Lung (tissue), 12 donors: ENCODE measurements around the gene SLC13A2. TPM values are rescaled to one million over a fixed set of nuclear protein-coding genes. Genes with fewer than 3 reads are reported as not detected.

Source experiments
- ATAC-seq: fragments of 200-7000 bp; cut with Tn5 transposase; one replicate; pipeline ENCODE4 v1.9.1; 2020; ENCODE audit warnings: moderate number of reproducible peaks; ENCODE audit not compliant: insufficient read depth, low FRiP score
- DNase-seq, 3 donors: peaks; one replicate each; pipeline ENCODE4 v3.0.0-alpha.2; 2013 to 2017
- H3K27ac ChIP-seq, 2 donors: one replicate each; pipeline ENCODE4 v1.5.1; 2013; ENCODE audit warnings: mild to moderate bottlenecking in 2 of 2, moderate library complexity in 2 of 2, control low read depth in 1 of 2, inconsistent platforms in 1 of 2, low read depth in 1 of 2, low read length in 1 of 2
- H3K27me3 ChIP-seq, 3 donors: one replicate each; pipeline ENCODE4 v1.5.1; 2013; ENCODE audit warnings: low read length in 2 of 3; ENCODE audit not compliant: control insufficient read depth in 3 of 3, insufficient read depth in 3 of 3
- H3K36me3 ChIP-seq, 4 donors: one replicate each; pipeline ENCODE4 v1.5.1; 2013; ENCODE audit warnings: low read length in 4 of 4, mild to moderate bottlenecking in 1 of 4, moderate library complexity in 1 of 4; ENCODE audit not compliant: control insufficient read depth in 4 of 4, insufficient read depth in 4 of 4
- H3K4me1 ChIP-seq, 5 donors: one replicate each; pipeline ENCODE4 v1.5.1; 2013; ENCODE audit warnings: low read length in 5 of 5, mild to moderate bottlenecking in 2 of 5, moderate library complexity in 1 of 5; ENCODE audit not compliant: control insufficient read depth in 5 of 5, insufficient read depth in 5 of 5
- H3K4me3 ChIP-seq: one replicate; pipeline ENCODE4 v1.5.1; 2013; ENCODE audit warnings: mild to moderate bottlenecking, control low read depth, moderate library complexity
- H3K9ac ChIP-seq, 2 donors: one replicate each; pipeline ENCODE4 v1.5.1; 2013; ENCODE audit warnings: low read length in 2 of 2, control low read depth in 1 of 2; ENCODE audit not compliant: insufficient read depth in 1 of 2
- H3K9me3 ChIP-seq, 4 donors: one replicate each; pipeline ENCODE4 v1.5.1; 2013; ENCODE audit warnings: low read length in 3 of 4, mild to moderate bottlenecking in 1 of 4, moderate library complexity in 1 of 4; ENCODE audit not compliant: control insufficient read depth in 4 of 4, insufficient read depth in 3 of 4
- CTCF ChIP-seq: IDR thresholded peaks from 2 replicates; pipeline ENCODE4 v1.5.1; 2012; ENCODE audit warnings: mild to moderate bottlenecking; ENCODE audit errors: control extremely low read depth, extremely low read depth
- WGBS, 2 donors: extraction: QIAGEN DNeasy Blood & Tissue Kit; methylation state at CpG; one replicate each; pipeline ENCODE4 v1.1.7; 2013; 5-methylcytosine and 5-hydroxymethylcytosine counted together
- polyA plus RNA-seq, 2 donors: library from polyadenylated mRNA; stranded (reverse); fragments of 200-250 nt; gene quantifications; one replicate each; pipeline ENCODE4 v1.2.1, GENCODE V29; 2013
- total RNA-seq, 2 donors: library from RNA; depleted of rRNA in 1 of 2; stranded (reverse); fragments of >200 nt in 1 of 2; gene quantifications; one replicate each; pipeline ENCODE4 v1.2.1, GENCODE V29; 2014 to 2021
- donor health status: control.
- donor health status: control.
- donor health status: Bipolar disorder and iron deficiency.
- donor health status: healthy.
- donor health status: DM: yes; HTN: yes; CAD: no.

The SLC13A2 gene
- total and polyA plus RNA-seq, 4 donors: 0.02 to 0.15 (median 0.06) TPM; not detected in 1

- DNase-seq: no peak
- 90 to 91% methylated on average over 8 of the region's 8 CpGs for WGBS, 2 donors
- TF ChIP-seq CTCF: no peak
- Histone ChIP-seq H3K27ac (no peak overlapping the region), H3K4me1 (peaks cover 0 to 9% (median 0%) of the 10 kb centered on the region in 5 donors), H3K9ac (no peak overlapping the region), H3K4me3 (no peak overlapping the region), H3K27me3 (no peaks in the 10 kb centered on the region), H3K36me3 (no peaks in the 10 kb centered on the region), H3K9me3 (no peaks in the 10 kb centered on the region)
- no peak for ATAC-seq
These were observed 22.2 kb downstream of the SLC13A2 start for GRCh38 chr17:28495635-28496034.

- no peak for ATAC-seq
- no peak overlapping the region for H3K27ac ChIP-seq
- H3K4me1 ChIP-seq: peaks cover 0 to 9% (median 0%) of the 10 kb centered on the region in 5 donors
- H3K4me3 ChIP-seq: no peak overlapping the region
- H3K27me3 ChIP-seq: no peaks in the 10 kb centered on the region
- peak; percentile 54 to 71 (median 69) for DNase-seq
- TF ChIP-seq CTCF: no peak
- H3K9me3 ChIP-seq: no peaks in the 10 kb centered on the region
- 42 to 67% methylated on average over 9 of the region's 9 CpGs for WGBS, 2 donors
- H3K36me3 ChIP-seq: no peaks in the 10 kb centered on the region
- no peak overlapping the region for H3K9ac ChIP-seq
These were observed 24.5 kb downstream of the SLC13A2 start for GRCh38 chr17:28497931-28498330.

GRCh38 chr17:28498652-28499363, 25.4 kb downstream of the SLC13A2 start:
- Histone ChIP-seq H3K27ac (no peak overlapping the region), H3K4me1 (peaks cover 0 to 9% (median 0%) of the 10 kb centered on the region in 5 donors), H3K36me3 (no peaks in the 10 kb centered on the region), H3K4me3 (no peak overlapping the region), H3K27me3 (no peaks in the 10 kb centered on the region), H3K9ac (no peak overlapping the region), H3K9me3 (no peaks in the 10 kb centered on the region)
- TF ChIP-seq CTCF: no peak
- DNase-seq (no peak), ATAC-seq (no peak)
- 70 to 77% methylated on average over 12 of the region's 12 CpGs for WGBS, 2 donors

- TF ChIP-seq CTCF: no peak
- WGBS, 2 donors: 88 to 95% methylated on average over 9 of the region's 9 CpGs
- ATAC-seq (no peak), DNase-seq (no peak)
- no peak overlapping the region for H3K27ac ChIP-seq
- H3K9ac ChIP-seq: no peak overlapping the region
- H3K9me3 ChIP-seq: no peaks in the 10 kb centered on the region
- no peaks in the 10 kb centered on the region for H3K36me3 ChIP-seq
- H3K27me3 ChIP-seq: no peaks in the 10 kb centered on the region
- no peak overlapping the region for H3K4me3 ChIP-seq
- peaks cover 0 to 9% (median 0%) of the 10 kb centered on the region in 5 donors for H3K4me1 ChIP-seq
These were observed 25.9 kb downstream of the SLC13A2 start for GRCh38 chr17:28499364-28499664.
